ENCODE measurements around the gene C11orf42.

- no peak for TF ChIP-seq CTCF (IDR thresholded peaks at IDR 0.05; ENCODE audit: low read depth, low read length)
- TF ChIP-seq POLR2A (IDR thresholded peaks at IDR 0.05; ENCODE audit: extremely low read depth, insufficient read length), result no peak
- no peak for TF ChIP-seq MYC (IDR thresholded peaks at IDR 0.05; ENCODE audit: low read depth, low read length)
- no peak for TF ChIP-seq MAX (IDR thresholded peaks at IDR 0.05; ENCODE audit: low read depth, low read length)
Measured at GRCh38 chr11:6175440-6175839, 29.9 kb upstream of the C11orf42 start.
